ENCODE results near the gene GEMIN2.
"Not testable (repeated sequence)": the region's sequence is repeated elsewhere in the genome, so short reads cannot be mapped to it uniquely, and the experiment has no call there.

The GEMIN2 gene

DNA sequence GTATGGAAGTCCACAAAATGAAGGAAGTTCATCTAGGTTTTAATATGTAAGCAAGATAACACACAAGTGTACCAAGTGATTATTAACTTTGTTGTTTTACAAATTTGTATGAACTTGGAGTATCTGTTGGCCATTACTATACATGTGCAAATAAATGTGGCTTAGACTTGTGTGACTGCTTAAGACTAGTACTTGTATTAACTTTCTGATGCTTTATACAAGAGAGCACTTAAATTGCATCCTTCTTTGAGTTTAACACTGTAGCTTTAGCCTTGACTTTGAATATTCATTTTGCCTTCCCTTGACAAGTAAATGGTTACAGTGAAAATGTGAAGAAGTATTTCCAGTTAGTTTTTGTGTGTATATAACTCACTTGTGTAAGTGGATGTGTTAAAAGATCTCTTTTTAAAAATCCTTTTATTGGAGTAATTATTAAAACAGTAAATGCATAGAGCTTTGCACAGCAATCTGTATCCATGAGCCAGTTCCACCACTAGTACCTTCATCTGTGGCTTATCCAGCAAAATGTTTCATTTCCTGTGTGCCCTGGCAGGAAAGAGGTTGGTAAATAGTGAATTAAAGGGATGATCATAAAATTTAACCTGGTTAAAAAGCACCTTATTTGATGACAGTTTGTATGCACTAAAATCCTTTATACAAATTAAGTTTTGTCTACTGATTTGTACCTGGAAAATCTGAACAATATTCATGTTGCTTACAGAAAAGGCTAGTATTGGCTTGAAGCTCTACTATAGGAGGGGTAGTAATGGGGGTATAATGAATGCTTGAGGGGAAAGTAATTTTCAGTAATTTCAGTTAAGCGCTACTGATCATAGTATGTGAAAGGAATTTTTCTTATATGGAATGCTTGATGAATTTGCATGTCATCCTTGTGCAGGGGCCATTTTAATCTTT, 68.9 kb downstream of the GEMIN2 start:
- POLR2A ChIA-PET = interaction anchor here (1.0 kb wide), 1 partner anchor 13 kb away, joined by 7 read pairs; the partner anchor contains the start of gene TRAPPC6B
- CTCF ChIA-PET = no interaction called here
- H3K4me3 ChIP-seq (ENCODE audit: low read depth, low read length) = no peak overlapping the region
- no peaks in the 10 kb centered on the region for H3K9me3 ChIP-seq (ENCODE audit: control insufficient read depth, insufficient read depth, low read depth, low read length)
- no peaks in the 10 kb centered on the region for H3K4me1 ChIP-seq (ENCODE audit: control insufficient read depth, insufficient read depth, low read length)
- H3K27ac ChIP-seq (ENCODE audit: extremely low read depth, low read depth, low read length) = no peak overlapping the region
- TF ChIP-seq TRIM28 (IDR thresholded peaks at IDR 0.05; ENCODE audit: borderline replicate concordance, low read length) (no peak), ZNF555 (tag by site-specific recombination; conservative IDR thresholded peaks at IDR 0.05) (no peak), ZBTB48 (tag by site-specific recombination; IDR thresholded peaks at IDR 0.05) (no peak), ZNF174 (tag by site-specific recombination; IDR thresholded peaks at IDR 0.05) (no peak)
- peaks cover 64 to 65% of the 10 kb centered on the region in 2 experiments for H3K36me3 ChIP-seq (ENCODE audit: control insufficient read depth in 2 of 2, insufficient read depth in 1 of 2, low read length in 2 of 2)

DNA sequence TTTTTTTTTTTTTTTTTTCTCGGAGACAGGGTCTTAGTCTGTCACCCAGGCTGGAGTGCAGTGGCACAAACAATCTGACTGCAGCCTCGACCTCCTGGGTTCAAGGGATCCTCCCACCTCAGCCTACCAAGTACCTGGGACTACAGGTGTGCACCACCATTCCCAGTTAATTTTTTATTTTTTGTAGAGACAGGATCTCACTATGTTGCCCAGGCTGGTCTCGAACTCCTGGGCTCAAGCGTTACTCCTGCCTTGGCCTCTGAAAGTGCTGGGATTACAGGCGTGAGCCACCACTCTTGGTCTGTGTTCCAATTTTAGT, 69.5 kb downstream of the GEMIN2 start:
- POLR2A ChIA-PET; H3K9me3 ChIP-seq (ENCODE audit: control insufficient read depth, insufficient read depth, low read depth, low read length); H3K4me3 ChIP-seq (ENCODE audit: low read depth, low read length); H3K4me1 ChIP-seq (ENCODE audit: control insufficient read depth, insufficient read depth, low read length); CTCF ChIA-PET; H3K27ac ChIP-seq (ENCODE audit: extremely low read depth, low read depth, low read length): not testable (repeated sequence)
- TF ChIP-seq ZNF121 (tag by site-specific recombination; IDR thresholded peaks at IDR 0.05) = peak; percentile 51; the same call in 1 of the 2 replicates
- H3K36me3 ChIP-seq (ENCODE audit: control insufficient read depth in 2 of 2, insufficient read depth in 1 of 2, low read length in 2 of 2) = peaks cover 58 to 59% of the 10 kb centered on the region in 2 experiments

DNA sequence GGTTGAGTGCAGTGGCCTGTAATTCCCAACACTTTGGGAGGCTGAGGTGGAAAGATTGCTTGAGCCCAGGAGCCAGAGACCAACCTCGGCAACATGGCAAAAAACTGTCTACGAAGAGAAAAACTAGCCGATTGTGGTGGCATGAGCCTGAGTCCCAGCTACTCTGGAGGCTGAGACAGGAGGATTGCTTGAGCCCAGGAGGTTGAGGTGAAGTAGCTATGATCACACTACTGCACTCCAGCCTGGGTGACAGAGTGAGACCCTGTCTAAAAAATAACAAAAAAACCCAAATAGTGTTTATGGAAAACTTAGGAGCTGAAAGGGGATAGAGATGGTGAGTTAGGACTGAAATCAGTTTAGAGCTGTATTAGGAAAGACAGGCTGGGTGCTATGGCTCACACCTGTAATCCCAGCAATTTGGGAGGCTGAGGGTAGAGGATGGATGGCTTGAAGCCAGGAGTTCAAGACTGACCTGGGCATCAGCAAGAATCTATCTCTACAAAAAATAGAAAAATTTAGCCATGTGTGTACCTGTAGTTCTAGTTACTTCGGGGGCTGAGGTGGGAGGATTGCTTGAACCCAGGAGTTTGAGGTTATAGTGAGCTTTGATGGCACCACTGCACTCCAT, 70.6 kb downstream of the GEMIN2 start:
- Histone ChIP-seq H3K4me3 (ENCODE audit: low read depth, low read length) (no peak overlapping the region), H3K27ac (ENCODE audit: extremely low read depth, low read depth, low read length) (no peak overlapping the region), H3K36me3 (ENCODE audit: control insufficient read depth in 2 of 2, insufficient read depth in 1 of 2, low read length in 2 of 2) (peaks cover 47 to 48% of the 10 kb centered on the region in 2 experiments), H3K9me3 (ENCODE audit: control insufficient read depth, insufficient read depth, low read depth, low read length) (no peaks in the 10 kb centered on the region), H3K4me1 (ENCODE audit: control insufficient read depth, insufficient read depth, low read length) (no peaks in the 10 kb centered on the region)
- ChIA-PET POLR2A (interaction anchor here (0.6 to 2.5 kb wide), 4 partner anchors 10 to 82 kb away, joined by 3 to 15 read pairs (median 8); partner anchors contain the start of genes PNN and TRAPPC6B), CTCF (interaction anchor here (0.6 to 0.7 kb wide), 2 partner anchors 12 to 28 kb away, joined by 3 to 5 read pairs; no protein-coding TSS in a partner anchor)
- TF ChIP-seq ZNF777 (tag by site-specific recombination; IDR thresholded peaks at IDR 0.05; ENCODE audit: borderline replicate concordance) = no peak

DNA sequence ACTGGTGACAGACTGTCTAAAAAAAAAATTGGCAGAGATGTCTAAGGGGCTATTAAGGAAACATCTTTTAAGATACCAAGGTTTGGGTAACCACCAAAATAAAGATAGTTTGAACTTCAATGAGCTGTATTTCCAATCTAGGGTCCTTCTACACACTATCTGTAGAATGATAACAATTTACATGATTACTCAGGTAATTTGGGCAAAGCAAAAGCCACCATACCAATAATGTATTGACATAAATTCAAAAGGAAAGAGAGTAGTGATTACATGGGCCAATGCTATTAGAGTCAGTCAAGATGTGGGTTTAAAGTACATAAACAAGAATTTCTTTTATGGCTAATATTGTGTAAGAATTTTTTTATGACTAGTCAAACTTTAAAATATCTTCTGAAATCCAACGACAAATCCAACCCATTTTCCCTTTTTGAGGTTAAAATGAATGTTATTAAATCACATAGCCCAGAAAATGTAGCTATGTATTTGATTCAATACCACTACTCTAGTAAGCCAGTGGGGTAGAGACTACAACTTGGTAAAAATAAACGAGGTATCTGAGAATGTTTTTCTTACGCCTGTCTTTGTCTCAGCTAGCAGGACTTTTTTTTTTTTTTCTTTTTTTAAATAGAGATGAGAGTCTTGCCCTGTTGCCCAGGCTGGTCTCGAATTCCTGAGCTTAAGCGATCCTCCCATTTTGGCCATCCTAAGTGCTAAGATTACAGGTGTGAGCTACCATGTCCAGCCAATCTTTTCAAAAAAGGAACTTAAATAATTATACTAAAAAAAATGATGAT, 71.3 kb downstream of the GEMIN2 start:
- POLR2A ChIA-PET = interaction anchor here (0.6 to 2.5 kb wide), 5 partner anchors 10 to 82 kb away, joined by 3 to 15 read pairs (median 9); partner anchors contain the start of genes GEMIN2, PNN and TRAPPC6B
- Histone ChIP-seq H3K4me1 (ENCODE audit: control insufficient read depth, insufficient read depth, low read length) (no peaks in the 10 kb centered on the region), H3K9me3 (ENCODE audit: control insufficient read depth, insufficient read depth, low read depth, low read length) (no peaks in the 10 kb centered on the region), H3K36me3 (ENCODE audit: control insufficient read depth in 2 of 2, insufficient read depth in 1 of 2, low read length in 2 of 2) (peaks cover 40 to 41% of the 10 kb centered on the region in 2 experiments), H3K4me3 (ENCODE audit: low read depth, low read length) (no peak overlapping the region), H3K27ac (ENCODE audit: extremely low read depth, low read depth, low read length) (no peak overlapping the region)
- no peak for TF ChIP-seq SP2 (tag by site-specific recombination; IDR thresholded peaks at IDR 0.05)
- no peak for TF ChIP-seq ZNF76 (tag by site-specific recombination; IDR thresholded peaks at IDR 0.05; ENCODE audit: borderline replicate concordance, low read depth)
- TF ChIP-seq ZNF24 (tag by site-specific recombination; IDR thresholded peaks at IDR 0.05) = no peak
- TF ChIP-seq, protein P1, sequence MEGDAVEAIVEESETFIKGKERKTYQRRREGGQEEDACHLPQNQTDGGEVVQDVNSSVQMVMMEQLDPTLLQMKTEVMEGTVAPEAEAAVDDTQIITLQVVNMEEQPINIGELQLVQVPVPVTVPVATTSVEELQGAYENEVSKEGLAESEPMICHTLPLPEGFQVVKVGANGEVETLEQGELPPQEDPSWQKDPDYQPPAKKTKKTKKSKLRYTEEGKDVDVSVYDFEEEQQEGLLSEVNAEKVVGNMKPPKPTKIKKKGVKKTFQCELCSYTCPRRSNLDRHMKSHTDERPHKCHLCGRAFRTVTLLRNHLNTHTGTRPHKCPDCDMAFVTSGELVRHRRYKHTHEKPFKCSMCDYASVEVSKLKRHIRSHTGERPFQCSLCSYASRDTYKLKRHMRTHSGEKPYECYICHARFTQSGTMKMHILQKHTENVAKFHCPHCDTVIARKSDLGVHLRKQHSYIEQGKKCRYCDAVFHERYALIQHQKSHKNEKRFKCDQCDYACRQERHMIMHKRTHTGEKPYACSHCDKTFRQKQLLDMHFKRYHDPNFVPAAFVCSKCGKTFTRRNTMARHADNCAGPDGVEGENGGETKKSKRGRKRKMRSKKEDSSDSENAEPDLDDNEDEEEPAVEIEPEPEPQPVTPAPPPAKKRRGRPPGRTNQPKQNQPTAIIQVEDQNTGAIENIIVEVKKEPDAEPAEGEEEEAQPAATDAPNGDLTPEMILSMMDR (tag by site-specific recombination; IDR thresholded peaks at IDR 0.05) = no peak
- no peak for TF ChIP-seq GFI1B (tag by site-specific recombination; IDR thresholded peaks at IDR 0.05)
- TF ChIP-seq ZNF202 (tag by site-specific recombination; IDR thresholded peaks at IDR 0.05; ENCODE audit: borderline replicate concordance) = no peak
- CTCF ChIA-PET = interaction anchor here (0.6 kb wide), 1 partner anchor 8 kb away, joined by 3 read pairs; no protein-coding TSS in a partner anchor

Data from HEK293 (cell line).